Activated naive CD4-positive, alpha-beta T cell (primary cell): ENCODE data around the gene SGCA.

Source experiments
- DNase-seq, 4 experiments: peaks; one replicate each; lab custom pipeline; 2025; lab: John Stamatoyannopoulos, UW

The SGCA gene

GRCh38 chr17:50192618-50193291 is 26.9 kb downstream of the SGCA start:
- no peak for DNase-seq

- DNase-seq, result no peak
Observed at GRCh38 chr17:50194140-50194933, 28.5 kb downstream of the SGCA start.

- DNase-seq, result no peak
Observed at GRCh38 chr17:50194934-50195865, 29.4 kb downstream of the SGCA start.

GRCh38 chr17:50196036-50196435 is 30.2 kb downstream of the SGCA start:
- DNase-seq, result no peak

- no peak for DNase-seq
Observed at GRCh38 chr17:50196826-50197225, 31.0 kb downstream of the SGCA start.

GRCh38 chr17:50198026-50198669 is 32.3 kb downstream of the SGCA start:
- DNase-seq, result peak in 1 of 4 experiments; percentile 49

DNA sequence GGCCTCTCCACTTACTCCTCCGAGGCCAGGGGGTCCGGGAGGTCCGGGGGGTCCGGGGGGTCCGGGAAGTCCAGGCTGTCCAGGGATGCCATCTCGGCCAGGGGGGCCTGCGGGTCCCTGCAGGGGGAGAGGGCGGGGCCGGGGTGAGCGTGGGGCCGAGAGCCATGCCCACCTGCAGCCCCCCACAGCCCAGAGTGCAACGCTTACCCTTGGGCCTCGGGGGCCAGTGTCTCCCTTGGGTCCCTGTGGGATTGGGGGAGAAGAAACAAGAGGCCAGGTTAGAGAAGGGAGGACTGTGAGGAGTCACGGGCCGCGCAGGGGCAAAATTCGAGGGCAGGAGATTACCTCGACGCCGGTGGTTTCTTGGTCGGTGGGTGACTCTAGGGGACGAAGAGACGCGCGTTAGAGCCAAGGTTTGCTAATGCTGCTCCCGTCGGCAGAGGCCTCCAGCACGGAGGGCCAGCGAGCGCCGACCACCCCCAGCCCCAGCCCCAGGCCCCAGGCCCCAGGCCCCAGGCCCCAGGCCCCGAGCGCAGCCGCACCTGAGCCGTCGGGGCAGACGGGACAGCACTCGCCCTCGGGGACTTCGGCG is 33.5 kb downstream of the SGCA start:
- DNase-seq, result no peak

DNA sequence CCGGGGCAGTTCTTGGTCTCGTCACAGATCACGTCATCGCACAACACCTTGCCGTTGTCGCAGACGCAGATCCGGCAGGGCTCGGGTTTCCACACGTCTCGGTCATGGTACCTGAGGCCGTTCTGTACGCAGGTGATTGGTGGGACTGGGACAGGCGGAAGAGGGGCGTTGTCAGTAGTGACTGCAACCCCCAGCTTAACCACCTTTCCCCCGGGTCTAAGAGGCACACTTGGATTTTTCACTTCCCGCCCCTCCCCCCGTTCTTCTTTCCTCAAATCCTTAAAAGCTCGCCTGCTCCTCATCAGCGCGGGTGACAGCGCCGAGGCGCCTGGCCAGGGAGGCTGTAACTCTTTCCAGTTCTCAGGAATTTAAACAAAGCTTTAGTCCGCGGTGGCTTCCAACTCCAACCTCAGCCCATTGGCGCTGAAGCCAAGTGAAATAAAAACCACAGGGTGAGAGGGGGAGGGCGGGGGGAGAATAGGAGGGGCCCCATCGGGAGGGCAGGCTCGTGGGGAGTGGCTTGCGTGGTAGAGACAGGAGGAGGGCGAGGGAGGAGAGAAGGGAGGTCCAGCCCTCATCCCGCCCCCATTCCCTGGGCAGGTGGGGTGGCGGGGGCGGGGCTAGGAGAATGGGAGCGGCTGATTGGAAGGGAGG is 34.1 kb downstream of the SGCA start:
- DNase-seq, result peak in 2 of 4 experiments; percentile 22 to 46

- DNase-seq, result peak; percentile 58 to 76 (median 60)
Observed at GRCh38 chr17:50200457-50201275, 34.9 kb downstream of the SGCA start.

GRCh38 chr17:50201276-50201854 is 35.6 kb downstream of the SGCA start, which contains the start of gene COL1A1:
TSS of gene COL1A1 (minus strand) at chr17:50201631. CDS start at chr17:50201513, 118 bp downstream.
- no peak for DNase-seq

DNA sequence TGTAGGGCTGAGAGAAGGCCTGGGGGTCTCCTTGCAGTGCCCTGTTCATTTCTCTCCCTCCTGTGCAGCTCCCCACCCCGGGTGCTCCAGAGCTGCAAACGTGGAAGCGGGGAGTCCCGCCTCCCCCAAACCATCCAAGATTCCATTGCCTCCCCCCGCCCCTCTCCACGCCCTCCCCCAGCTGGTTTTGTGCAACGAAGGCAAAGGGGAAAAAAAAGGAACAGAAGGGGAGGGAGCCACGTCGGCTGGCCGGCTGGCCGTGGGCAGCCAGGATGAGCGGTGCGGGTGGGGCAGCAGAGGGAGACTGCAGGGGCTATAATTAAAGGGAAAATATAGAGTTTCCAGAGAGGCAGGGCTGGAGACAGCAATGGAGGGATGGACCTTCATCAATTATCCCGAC is 37.3 kb downstream of the SGCA start:
- DNase-seq, result no peak

DNA sequence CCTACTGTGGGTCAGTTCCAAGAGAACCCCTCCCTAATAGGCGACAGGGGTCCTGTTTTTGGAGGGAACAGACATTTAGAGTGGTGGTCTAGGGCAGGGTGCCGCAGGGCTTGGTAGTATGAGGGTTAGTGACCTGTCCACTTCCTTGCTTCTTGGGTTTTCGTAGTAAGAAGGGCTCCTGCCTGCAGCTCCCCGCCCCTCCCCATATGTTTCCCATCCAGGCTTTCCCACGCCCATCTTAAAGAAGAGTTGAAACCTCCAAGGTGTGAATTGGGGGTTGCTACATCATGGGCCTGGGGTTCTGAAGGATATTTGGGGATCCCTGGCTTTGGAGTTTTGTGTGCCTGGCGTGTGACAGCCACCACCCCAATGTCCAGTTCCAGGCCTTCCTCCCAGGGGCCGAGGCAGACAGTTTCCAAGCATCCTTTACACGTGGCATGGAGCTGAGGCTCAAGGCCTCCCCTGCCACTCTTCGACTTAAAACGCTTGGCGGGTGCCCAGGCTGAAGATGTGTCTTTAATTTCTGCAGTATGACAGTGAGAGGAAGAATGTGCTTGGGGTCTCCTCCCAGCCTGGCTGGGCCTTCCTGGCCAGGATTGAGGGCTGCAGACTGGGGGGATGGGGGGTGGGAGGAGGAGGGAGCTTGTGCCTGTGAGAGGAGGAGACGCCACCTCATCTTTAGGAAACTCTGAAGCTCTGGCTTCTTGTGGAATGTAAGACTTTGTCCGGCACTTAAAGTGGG is 38.0 kb downstream of the SGCA start:
- no peak for DNase-seq

- DNase-seq, result no peak
Observed at GRCh38 chr17:50204431-50204830, 38.6 kb downstream of the SGCA start.

DNA sequence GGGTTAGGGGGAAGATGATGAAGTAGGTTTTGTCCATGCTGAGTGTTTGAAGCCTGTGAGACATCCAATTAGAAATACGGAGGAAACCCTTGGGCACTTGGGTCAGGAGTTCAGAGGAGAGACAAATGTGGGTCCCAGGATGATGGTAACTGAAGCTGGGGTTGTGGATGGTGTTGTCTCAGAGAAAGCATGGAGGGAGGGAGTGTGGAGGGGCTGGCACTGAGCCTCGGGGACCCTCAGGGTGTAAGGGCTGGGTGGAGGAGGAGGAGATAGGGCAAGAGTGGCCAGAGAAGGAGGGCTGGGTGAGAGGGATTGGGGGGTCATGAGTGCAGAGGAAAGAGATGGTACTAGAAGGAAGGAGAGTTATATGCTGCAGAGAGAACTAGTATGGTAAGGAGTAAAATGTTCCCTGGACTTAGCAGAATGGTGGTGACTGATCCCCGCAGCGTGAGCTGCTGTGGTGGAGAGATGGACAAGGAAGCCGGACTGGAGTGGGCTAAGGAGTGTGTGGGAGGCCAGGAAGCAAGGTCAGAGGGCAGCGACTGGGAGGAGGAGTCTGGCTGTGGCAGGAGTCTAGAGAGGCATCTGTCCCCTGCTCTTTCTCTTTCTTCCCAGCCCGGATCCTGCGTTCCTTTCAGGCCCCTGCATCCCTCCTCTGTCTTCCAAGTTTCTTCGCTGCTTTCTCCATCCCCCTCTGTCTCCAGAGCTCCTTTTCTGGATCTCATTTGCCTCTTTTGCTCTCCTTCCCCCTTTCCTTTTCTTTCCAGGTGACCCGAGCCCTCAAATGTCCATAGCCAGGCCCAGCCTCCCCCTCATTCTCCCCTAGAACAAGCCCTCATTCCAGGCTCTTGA is 39.5 kb downstream of the SGCA start:
- no peak for DNase-seq

DNA sequence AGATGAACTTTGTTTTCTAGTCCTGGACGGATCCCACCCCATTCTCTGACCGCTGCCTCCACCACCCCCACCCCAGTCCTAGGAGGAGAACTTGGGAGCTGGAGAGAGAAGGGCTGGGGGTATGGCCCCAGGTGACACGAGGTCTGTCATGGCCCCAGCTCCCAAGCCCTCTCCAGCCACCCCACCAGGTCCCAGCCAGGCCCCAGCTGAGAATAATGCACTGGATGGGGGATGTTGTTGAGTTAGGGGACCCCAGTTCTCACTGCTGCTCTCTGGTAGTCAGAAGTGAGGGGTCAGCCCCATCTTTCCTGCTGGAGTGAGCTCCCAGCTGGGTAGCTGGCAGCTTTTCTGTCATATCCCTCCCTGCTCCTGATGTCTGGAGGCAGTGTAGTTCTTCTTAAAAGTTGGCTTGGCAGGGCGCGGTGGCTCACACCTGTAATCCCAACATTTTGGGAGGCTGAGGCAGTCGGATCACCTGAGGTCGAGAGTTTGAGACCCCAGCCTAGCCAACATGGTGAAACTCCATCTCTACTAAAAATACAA is 40.2 kb downstream of the SGCA start:
- no peak for DNase-seq

- DNase-seq, result no peak
Observed at GRCh38 chr17:50206604-50207293, 40.9 kb downstream of the SGCA start.

DNA sequence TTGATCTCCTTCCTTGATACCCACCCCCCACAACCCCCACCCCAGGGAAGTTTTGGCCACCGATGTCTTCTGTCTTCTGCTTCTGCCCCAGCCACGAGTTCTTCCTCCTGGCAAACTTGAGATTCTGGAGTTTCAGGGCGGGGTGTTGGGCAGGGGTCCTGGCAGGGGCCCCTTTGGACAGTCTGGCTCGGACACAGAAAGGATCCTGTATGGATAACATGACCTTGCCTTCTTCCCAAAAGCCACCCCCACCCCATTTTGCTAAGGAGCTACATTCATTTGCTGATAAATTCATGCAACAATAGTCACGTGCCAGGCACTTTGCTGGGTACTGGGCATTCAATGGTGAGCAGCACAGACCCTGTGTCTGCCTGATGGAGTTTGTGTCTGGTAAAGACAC is 41.5 kb downstream of the SGCA start:
- no peak for DNase-seq
